Epithelial cell of proximal tubule (primary cell): ENCODE results near the gene NELL1. TPM values are rescaled to one million over a fixed set of nuclear protein-coding genes. Genes with fewer than 3 reads are reported as not detected.

Experiments
- DNase-seq: peaks from one replicate; pipeline ENCODE4 v3.0.0-alpha.2; 2011; ENCODE audit warnings: low read depth
- H3K4me3 ChIP-seq: 2 replicates; pipeline ENCODE4 v1.5.1; 2011; ENCODE audit warnings: low read depth, mild to moderate bottlenecking, low read length
- total RNA-seq: library from RNA; depleted of rRNA; stranded (reverse); fragments of >200 nt; gene quantifications from 2 replicates; pipeline ENCODE4 v1.2.3, GENCODE V29; 2015
- TF ChIP-seq, protein P1 (sequence below): conservative IDR thresholded peaks from 2 replicates; pipeline ENCODE4 v1.5.1; 2012; ENCODE audit warnings: low read depth, mild to moderate bottlenecking, low read length

Gene NELL1
- total RNA-seq, 1 donor from 2014 or later, result not detected

DNA sequence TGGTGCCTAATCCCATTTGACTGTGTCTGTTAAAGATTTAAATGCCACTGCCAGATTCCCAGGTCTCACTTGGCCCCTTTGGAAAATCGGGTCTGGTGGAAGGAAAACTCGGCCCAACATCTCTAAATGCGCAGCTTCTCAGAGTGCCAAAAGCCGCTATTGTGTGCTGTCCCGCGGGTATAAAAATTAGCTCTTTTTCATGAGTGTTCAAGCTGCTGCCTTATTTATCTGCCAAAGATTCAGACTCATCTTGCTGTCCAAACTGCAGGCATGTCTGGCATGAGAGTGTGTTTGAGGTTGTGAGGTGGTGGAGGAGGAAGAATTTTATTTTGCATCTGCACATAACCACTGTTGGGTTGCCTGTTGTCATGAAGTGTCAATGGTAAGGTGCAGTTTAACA lies 91.4 kb downstream of the NELL1 start:
- H3K4me3 ChIP-seq, result no peak overlapping the region
- TF ChIP-seq, protein P1, sequence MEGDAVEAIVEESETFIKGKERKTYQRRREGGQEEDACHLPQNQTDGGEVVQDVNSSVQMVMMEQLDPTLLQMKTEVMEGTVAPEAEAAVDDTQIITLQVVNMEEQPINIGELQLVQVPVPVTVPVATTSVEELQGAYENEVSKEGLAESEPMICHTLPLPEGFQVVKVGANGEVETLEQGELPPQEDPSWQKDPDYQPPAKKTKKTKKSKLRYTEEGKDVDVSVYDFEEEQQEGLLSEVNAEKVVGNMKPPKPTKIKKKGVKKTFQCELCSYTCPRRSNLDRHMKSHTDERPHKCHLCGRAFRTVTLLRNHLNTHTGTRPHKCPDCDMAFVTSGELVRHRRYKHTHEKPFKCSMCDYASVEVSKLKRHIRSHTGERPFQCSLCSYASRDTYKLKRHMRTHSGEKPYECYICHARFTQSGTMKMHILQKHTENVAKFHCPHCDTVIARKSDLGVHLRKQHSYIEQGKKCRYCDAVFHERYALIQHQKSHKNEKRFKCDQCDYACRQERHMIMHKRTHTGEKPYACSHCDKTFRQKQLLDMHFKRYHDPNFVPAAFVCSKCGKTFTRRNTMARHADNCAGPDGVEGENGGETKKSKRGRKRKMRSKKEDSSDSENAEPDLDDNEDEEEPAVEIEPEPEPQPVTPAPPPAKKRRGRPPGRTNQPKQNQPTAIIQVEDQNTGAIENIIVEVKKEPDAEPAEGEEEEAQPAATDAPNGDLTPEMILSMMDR, result no peak
- no peak for DNase-seq

DNA sequence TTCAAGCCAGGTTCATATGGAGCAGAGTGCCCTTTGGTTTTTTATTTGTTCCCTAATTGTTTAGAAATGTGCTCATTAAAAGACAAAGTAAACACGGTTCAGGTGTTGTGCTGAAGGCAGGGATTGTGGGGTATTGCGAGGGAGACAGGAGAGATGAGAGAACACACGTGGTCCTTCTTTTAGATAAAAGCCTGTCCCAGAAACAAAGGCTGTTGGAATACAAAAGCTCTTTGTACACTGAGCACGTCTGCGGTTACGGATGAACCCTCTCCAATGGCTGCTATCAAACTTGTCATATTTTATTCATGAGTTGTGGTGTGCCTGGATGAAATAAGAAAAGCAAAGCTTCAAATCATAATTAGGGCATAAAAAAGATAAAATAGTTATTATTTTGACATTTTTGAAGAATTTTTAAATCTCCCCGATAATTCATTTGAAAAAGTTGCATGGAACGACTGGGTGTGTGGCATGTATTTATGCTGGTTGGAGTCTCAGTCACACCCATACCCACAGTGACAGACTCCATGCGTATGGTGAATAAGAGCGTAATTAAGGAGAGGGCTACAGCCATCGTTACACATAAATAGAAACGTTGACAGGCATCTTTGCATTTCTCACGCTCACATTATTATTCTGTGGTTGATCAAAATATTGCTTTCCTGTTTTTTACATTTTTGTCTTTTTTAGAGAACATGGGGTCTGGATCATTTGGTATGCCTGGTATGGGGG lies 92.9 kb downstream of the NELL1 start:
- TF ChIP-seq, protein P1, result no peak
- no peak overlapping the region for H3K4me3 ChIP-seq
- no peak for DNase-seq

DNA sequence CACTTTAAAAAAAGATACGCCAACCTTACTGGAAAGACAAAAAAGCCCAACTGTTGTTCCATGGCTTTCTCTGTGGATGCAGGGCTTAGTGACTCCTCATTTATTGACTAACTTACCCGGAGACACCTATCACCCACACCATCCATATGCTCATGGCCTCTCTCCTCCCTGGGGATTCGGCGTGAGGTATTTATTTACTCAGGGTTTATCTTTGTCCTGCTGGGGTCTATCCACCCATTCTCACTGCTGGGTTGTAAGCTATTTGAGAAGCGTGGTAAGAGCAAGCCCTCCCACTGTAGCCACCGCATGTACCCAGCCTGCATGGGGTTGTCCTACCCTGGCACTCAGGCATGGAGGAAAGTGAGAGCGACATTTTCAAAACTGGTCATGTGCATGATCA lies 93.6 kb downstream of the NELL1 start:
- TF ChIP-seq, protein P1, result no peak
- no peak overlapping the region for H3K4me3 ChIP-seq
- no peak for DNase-seq

DNA sequence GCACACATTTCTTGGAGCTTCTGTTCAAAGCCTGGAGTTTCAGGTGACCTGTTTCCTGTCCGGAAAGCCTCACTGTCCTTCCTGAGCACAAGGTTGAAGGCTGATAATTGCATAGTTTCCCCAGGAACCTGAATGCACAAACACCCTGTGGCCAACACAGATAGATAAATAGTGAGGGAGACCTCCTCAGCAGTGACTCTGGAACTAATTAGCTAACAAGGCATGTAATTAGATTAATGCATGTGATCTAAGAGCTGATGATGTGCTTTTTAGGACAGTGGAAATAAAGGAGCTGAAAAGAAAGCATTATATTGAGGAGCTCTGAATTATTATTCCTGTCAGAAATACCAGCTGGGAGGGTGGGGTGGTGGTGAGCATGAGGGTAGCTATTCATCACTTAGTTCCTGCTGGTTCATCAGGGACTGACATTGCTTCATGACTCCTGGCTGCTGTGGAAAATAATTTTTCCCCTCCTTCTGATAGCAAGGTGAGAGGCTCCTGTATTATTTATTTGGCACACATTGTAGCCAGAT lies 101.1 kb downstream of the NELL1 start:
- H3K4me3 ChIP-seq, result no peak overlapping the region
- DNase-seq, result no peak
- TF ChIP-seq, protein P1, result no peak

DNA sequence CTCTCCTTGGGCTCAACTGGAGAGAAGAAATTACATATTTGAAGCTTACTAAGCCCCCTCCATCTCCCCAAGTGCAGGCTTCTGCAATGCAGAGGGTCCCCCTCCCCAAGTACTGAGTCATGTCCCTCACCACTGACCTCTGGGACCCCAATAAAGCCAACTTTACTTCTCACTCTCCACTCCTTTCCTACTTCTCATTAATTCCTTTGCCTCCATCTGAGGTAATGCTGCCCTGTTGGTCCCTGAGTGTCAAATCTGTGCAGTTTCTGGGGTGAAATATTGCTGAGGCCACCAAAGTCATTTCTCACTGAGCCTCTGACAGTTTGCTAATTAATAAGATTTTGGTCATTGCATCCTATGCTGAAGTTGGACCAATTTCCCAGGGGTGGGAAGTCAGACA lies 101.6 kb downstream of the NELL1 start:
- no peak overlapping the region for H3K4me3 ChIP-seq
- DNase-seq, result no peak
- TF ChIP-seq, protein P1, result no peak

DNA sequence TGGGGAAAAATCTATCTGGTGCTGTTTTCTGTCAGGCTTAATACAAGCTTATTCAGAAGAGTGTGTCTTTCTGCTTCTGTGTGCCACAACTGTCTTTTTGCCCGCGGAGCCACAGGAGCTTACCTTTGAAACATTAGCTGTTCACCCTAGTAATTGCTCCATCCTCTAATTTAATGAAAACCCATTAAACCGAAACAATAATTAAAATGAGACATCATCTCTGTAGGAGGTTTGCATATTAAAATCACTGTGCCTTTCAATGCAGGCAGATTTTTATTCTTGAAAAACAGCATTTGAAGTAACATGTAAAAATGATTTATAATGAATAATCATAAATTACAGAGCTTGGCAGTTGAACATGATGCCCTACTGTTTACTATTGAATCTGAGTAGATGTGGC lies 102.3 kb downstream of the NELL1 start:
- no peak overlapping the region for H3K4me3 ChIP-seq
- TF ChIP-seq, protein P1, result no peak
- no peak for DNase-seq

DNA sequence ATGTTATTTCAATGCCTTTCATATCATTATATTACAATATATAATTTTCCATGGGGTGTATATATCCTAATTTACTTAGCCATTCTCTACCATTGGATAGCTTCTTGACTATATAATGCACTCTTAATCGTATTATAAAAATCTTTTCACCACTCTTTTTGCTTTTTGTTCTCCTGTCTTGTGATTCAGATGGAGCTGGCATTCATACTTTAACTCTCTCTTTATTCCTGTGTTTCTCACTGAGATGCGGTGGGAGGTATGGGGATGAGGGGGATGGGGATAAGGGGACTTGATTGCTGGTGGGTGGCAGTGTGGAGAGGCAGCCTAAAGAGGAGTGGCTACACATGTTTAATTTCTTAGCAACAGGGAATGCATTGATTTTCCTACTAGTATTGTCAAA lies 105.9 kb downstream of the NELL1 start:
- DNase-seq, result no peak

More for the DNA sequence above, 105.9 kb downstream of the NELL1 start:
- TF ChIP-seq, protein P1, result no peak
- H3K4me3 ChIP-seq, result no peak overlapping the region
